ENCODE data around the gene GPR42.

Gene GPR42

DNA sequence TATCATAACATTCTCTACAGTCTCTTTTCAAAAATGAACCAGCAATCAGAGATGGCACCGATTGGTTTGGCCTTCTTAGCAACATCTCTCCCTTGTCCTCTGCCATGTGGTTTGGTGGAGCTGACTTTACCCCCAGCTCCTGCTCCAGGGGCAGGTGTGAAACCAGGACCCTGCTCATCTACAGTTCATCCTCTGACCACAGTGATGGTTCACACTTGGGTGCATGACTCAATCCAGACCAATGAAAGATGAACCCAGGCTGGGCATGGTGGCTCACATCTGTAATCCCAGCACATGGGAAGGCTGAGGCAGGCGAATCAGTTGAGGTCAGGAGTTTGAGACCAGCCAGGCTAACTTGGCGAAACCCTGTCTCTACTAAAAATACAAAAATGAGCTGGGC lies 43.6 kb downstream of the GPR42 start:
- no peak for TF ChIP-seq BHLHE40 (IDR thresholded peaks at IDR 0.05; ENCODE audit: borderline replicate concordance)
- no peak for TF ChIP-seq ZNF384 (IDR thresholded peaks at IDR 0.05)
- no peak for TF ChIP-seq NFRKB (IDR thresholded peaks at IDR 0.05)
- no peak for TF ChIP-seq LEF1 (IDR thresholded peaks at IDR 0.05; ENCODE audit: borderline replicate concordance)
- TF ChIP-seq ARNT (IDR thresholded peaks at IDR 0.05): no peak
- TF ChIP-seq SP1 (IDR thresholded peaks at IDR 0.05): no peak
- no peak for TF ChIP-seq ELF4 (IDR thresholded peaks at IDR 0.05)
- TF ChIP-seq, protein P1, sequence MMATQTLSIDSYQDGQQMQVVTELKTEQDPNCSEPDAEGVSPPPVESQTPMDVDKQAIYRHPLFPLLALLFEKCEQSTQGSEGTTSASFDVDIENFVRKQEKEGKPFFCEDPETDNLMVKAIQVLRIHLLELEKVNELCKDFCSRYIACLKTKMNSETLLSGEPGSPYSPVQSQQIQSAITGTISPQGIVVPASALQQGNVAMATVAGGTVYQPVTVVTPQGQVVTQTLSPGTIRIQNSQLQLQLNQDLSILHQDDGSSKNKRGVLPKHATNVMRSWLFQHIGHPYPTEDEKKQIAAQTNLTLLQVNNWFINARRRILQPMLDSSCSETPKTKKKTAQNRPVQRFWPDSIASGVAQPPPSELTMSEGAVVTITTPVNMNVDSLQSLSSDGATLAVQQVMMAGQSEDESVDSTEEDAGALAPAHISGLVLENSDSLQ (IDR thresholded peaks at IDR 0.05): no peak
- no peak for TF ChIP-seq HDGF (IDR thresholded peaks at IDR 0.05; ENCODE audit: borderline replicate concordance)
- no peak for TF ChIP-seq FOXM1 (IDR thresholded peaks at IDR 0.05; ENCODE audit: borderline replicate concordance)
- no peak for TF ChIP-seq TARDBP (IDR thresholded peaks at IDR 0.05)
- TF ChIP-seq CTBP1 (IDR thresholded peaks at IDR 0.05; ENCODE audit: borderline replicate concordance): no peak
- no peak for TF ChIP-seq FOXA1 (IDR thresholded peaks at IDR 0.05)
- no peak for TF ChIP-seq L3MBTL2 (conservative IDR thresholded peaks at IDR 0.05)
- no peak for DNase-seq (ENCODE audit: extremely low spot score)
- CTCF ChIA-PET: no interaction called here
- POLR2A ChIA-PET: no interaction called here

GRCh38 chr19:35416331-35416730 lies 45.5 kb downstream of the GPR42 start:
- no peak for DNase-seq (ENCODE audit: extremely low spot score)
- POLR2A ChIA-PET: no interaction called here
- CTCF ChIA-PET: no interaction called here
- TF ChIP-seq LEF1 (IDR thresholded peaks at IDR 0.05; ENCODE audit: borderline replicate concordance) (no peak), ARNT (IDR thresholded peaks at IDR 0.05) (no peak), HDGF (IDR thresholded peaks at IDR 0.05; ENCODE audit: borderline replicate concordance) (no peak), FOXA1 (IDR thresholded peaks at IDR 0.05) (no peak), FOXM1 (IDR thresholded peaks at IDR 0.05; ENCODE audit: borderline replicate concordance) (no peak), BHLHE40 (IDR thresholded peaks at IDR 0.05; ENCODE audit: borderline replicate concordance) (no peak), NFRKB (IDR thresholded peaks at IDR 0.05) (no peak), TARDBP (IDR thresholded peaks at IDR 0.05) (no peak), L3MBTL2 (conservative IDR thresholded peaks at IDR 0.05) (no peak), SUZ12 (IDR thresholded peaks at IDR 0.05) (no peak), ELF4 (IDR thresholded peaks at IDR 0.05) (no peak), CTBP1 (IDR thresholded peaks at IDR 0.05; ENCODE audit: borderline replicate concordance) (no peak), SP1 (IDR thresholded peaks at IDR 0.05) (no peak), FOXK2 (IDR thresholded peaks at IDR 0.05) (no peak)
- TF ChIP-seq, protein P1 (IDR thresholded peaks at IDR 0.05): no peak

- no peak for DNase-seq (ENCODE audit: extremely low spot score)
- TF ChIP-seq SUZ12 (IDR thresholded peaks at IDR 0.05): no peak
- TF ChIP-seq FOXM1 (IDR thresholded peaks at IDR 0.05; ENCODE audit: borderline replicate concordance): no peak
- TF ChIP-seq, protein P1 (IDR thresholded peaks at IDR 0.05): no peak
- no peak for TF ChIP-seq CTBP1 (IDR thresholded peaks at IDR 0.05; ENCODE audit: borderline replicate concordance)
- POLR2A ChIA-PET: no interaction called here
- CTCF ChIA-PET: interaction anchor here (0.6 kb wide), 1 partner anchor 110 kb away, joined by 3 read pairs; no protein-coding TSS in a partner anchor
Observed at GRCh38 chr19:35417278-35417677, 46.4 kb downstream of the GPR42 start.

DNA sequence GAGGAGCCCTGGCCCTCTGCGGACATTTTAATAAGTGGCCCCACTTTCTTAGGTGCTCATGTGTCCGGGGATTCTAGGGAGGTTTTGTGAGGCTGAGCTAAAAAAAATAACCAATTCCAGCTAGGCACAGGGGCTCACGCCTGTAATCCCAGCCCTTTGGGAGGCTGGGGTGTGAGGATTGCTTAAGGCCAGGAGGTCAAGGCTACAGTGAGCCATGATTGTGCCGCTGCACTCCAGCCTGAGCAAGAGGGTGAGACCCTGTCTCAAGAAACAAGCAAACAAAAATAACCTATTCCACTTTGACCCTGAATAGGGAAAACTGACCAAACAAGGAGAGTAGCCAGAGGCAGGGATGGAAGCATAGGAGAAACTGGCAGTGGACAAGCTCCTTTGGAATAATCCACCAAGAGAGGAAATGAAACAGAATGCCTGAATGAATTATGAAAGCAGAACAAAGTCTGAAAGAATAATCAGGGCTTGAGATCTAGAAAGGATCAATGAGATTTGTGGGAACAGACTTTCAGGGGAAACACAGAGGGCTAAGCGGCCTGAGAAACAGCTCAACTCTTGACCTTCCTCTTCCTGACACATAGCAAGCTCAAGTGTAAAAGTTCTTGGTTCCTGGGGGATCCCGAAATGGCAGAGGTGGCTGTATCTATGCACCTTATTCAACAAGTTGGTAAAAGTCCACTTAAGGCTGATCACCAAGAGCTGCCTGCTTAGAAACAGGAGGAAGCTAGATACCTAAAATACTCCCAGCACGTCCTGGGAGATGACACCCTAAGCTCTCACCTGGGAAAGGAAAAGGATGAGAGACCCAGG lies 47.1 kb downstream of the GPR42 start:
- no peak for DNase-seq (ENCODE audit: extremely low spot score)
- ChIA-PET CTCF (interaction anchor here (0.6 kb wide), 1 partner anchor 110 kb away, joined by 3 read pairs; no protein-coding TSS in a partner anchor), POLR2A (no interaction called here)
- TF ChIP-seq, protein P1 (IDR thresholded peaks at IDR 0.05): no peak
- TF ChIP-seq ZNF384 (IDR thresholded peaks at IDR 0.05): no peak
- no peak for TF ChIP-seq ELF4 (IDR thresholded peaks at IDR 0.05)
- TF ChIP-seq L3MBTL2 (conservative IDR thresholded peaks at IDR 0.05): no peak
- no peak for TF ChIP-seq FOXK2 (IDR thresholded peaks at IDR 0.05)
- TF ChIP-seq NFRKB (IDR thresholded peaks at IDR 0.05): no peak
- TF ChIP-seq SP1 (IDR thresholded peaks at IDR 0.05): no peak
- no peak for TF ChIP-seq HDGF (IDR thresholded peaks at IDR 0.05; ENCODE audit: borderline replicate concordance)
- no peak for TF ChIP-seq LEF1 (IDR thresholded peaks at IDR 0.05; ENCODE audit: borderline replicate concordance)
- no peak for TF ChIP-seq FOXM1 (IDR thresholded peaks at IDR 0.05; ENCODE audit: borderline replicate concordance)
- TF ChIP-seq ARNT (IDR thresholded peaks at IDR 0.05): no peak
- no peak for TF ChIP-seq SUZ12 (IDR thresholded peaks at IDR 0.05)
- no peak for TF ChIP-seq TARDBP (IDR thresholded peaks at IDR 0.05)
- TF ChIP-seq FOXA1 (IDR thresholded peaks at IDR 0.05): no peak
- TF ChIP-seq CTBP1 (IDR thresholded peaks at IDR 0.05; ENCODE audit: borderline replicate concordance): no peak
- TF ChIP-seq BHLHE40 (IDR thresholded peaks at IDR 0.05; ENCODE audit: borderline replicate concordance): no peak

- POLR2A ChIA-PET: no interaction called here
Observed at GRCh38 chr19:35419046-35419445, 48.2 kb downstream of the GPR42 start.

More at GRCh38 chr19:35419046-35419445, 48.2 kb downstream of the GPR42 start:
- DNase-seq (ENCODE audit: extremely low spot score): no peak
- TF ChIP-seq L3MBTL2 (conservative IDR thresholded peaks at IDR 0.05): no peak
- no peak for TF ChIP-seq FOXM1 (IDR thresholded peaks at IDR 0.05; ENCODE audit: borderline replicate concordance)
- no peak for TF ChIP-seq TARDBP (IDR thresholded peaks at IDR 0.05)
- TF ChIP-seq CTBP1 (IDR thresholded peaks at IDR 0.05; ENCODE audit: borderline replicate concordance): no peak
- TF ChIP-seq ELF4 (IDR thresholded peaks at IDR 0.05): no peak
- no peak for TF ChIP-seq FOXA1 (IDR thresholded peaks at IDR 0.05)
- no peak for TF ChIP-seq NFRKB (IDR thresholded peaks at IDR 0.05)
- TF ChIP-seq SP1 (IDR thresholded peaks at IDR 0.05): no peak
- no peak for TF ChIP-seq HDGF (IDR thresholded peaks at IDR 0.05; ENCODE audit: borderline replicate concordance)
- TF ChIP-seq, protein P1 (IDR thresholded peaks at IDR 0.05): no peak
- no peak for TF ChIP-seq ZNF384 (IDR thresholded peaks at IDR 0.05)
- no peak for TF ChIP-seq SUZ12 (IDR thresholded peaks at IDR 0.05)
- no peak for TF ChIP-seq FOXK2 (IDR thresholded peaks at IDR 0.05)
- TF ChIP-seq BHLHE40 (IDR thresholded peaks at IDR 0.05; ENCODE audit: borderline replicate concordance): no peak
- TF ChIP-seq ARNT (IDR thresholded peaks at IDR 0.05): no peak
- TF ChIP-seq LEF1 (IDR thresholded peaks at IDR 0.05; ENCODE audit: borderline replicate concordance): no peak
- CTCF ChIA-PET: no interaction called here
